ENCODE results near the gene ARHGEF7.

ARHGEF7 gene

DNA sequence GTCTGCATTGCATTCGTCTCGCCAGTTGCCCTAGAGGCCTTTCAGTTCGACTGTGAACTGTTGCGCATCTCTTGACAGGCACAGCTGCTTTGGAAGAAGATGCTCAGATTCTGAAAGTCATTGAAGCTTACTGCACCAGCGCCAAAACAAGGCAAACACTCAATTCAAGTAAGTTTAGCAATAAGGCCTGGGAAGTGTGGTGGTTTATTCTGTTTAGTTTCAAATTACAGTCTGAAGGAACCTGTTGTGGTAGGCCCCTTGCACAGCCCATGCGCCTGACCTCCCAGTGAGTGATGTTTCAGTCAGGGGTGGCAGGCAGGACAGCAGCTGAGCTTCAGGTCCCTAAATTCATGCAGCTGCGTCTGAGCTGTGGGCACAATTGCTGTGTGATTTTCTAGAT lies 173.2 kb downstream of the ARHGEF7 start:
- no peak overlapping the region for H3K27ac ChIP-seq
- TF ChIP-seq ZFX (IDR thresholded peaks at IDR 0.05; ENCODE audit: borderline replicate concordance) (no peak), CTCF (IDR thresholded peaks at IDR 0.05) (no peak)

GRCh38 chr13:111289251-111289650 lies 174.1 kb downstream of the ARHGEF7 start:
- H3K27ac ChIP-seq = no peak overlapping the region
- no peak for TF ChIP-seq ZFX (IDR thresholded peaks at IDR 0.05; ENCODE audit: borderline replicate concordance)
- no peak for TF ChIP-seq CTCF (IDR thresholded peaks at IDR 0.05)

DNA sequence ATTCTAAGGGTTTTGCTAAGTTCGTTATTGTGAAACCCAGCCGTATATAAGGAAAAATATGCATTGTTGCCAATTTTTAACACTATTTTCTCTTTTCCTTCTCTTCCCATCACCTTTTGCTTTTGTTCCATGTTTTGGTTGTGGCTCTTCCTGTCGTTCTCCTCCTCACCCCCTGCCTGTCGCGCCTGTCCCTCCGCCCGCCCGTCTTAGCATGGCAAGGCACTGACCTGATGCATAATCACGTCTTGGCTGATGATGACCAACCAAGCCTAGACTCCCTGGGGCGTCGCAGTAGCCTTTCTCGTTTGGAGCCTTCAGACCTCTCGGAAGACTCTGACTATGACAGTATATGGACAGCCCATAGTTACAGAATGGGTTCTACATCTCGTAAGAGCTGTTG lies 176.8 kb downstream of the ARHGEF7 start:
- TF ChIP-seq CTCF (IDR thresholded peaks at IDR 0.05) (no peak), ZFX (IDR thresholded peaks at IDR 0.05; ENCODE audit: borderline replicate concordance) (no peak)
- no peak overlapping the region for H3K27ac ChIP-seq

- H3K27ac ChIP-seq = no peak overlapping the region
- no peak for TF ChIP-seq CTCF (IDR thresholded peaks at IDR 0.05)
- TF ChIP-seq ZFX (IDR thresholded peaks at IDR 0.05; ENCODE audit: borderline replicate concordance) = no peak
These were observed 177.8 kb downstream of the ARHGEF7 start for GRCh38 chr13:111292710-111293485.

DNA sequence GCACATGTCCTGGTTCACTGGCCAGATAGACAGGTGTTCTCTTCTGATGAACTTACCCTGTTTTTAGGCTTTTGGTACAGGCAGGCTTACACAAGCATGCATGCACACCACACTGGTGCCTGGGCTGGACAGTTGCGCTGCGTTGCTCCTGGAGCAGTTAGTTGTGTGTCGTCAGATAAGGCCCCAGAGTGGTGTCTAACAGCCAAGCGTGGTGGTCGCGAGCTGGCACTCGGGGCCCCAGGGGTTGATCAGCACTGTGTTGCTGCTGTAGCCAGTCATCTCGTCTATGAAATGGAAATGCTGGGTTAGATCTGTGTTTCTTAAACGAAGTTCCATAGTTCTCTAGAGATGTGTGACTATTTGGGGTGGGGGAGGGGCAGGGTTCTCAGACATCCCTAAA lies 180.8 kb downstream of the ARHGEF7 start:
- H3K27ac ChIP-seq = no peak overlapping the region

GRCh38 chr13:111296417-111296816 lies 181.3 kb downstream of the ARHGEF7 start:
- TF ChIP-seq ZFX (IDR thresholded peaks at IDR 0.05; ENCODE audit: borderline replicate concordance) = no peak
- no peak for TF ChIP-seq CTCF (IDR thresholded peaks at IDR 0.05)
- H3K27ac ChIP-seq = no peak overlapping the region

More for the DNA sequence above, 180.8 kb downstream of the ARHGEF7 start:
- TF ChIP-seq ZFX (IDR thresholded peaks at IDR 0.05; ENCODE audit: borderline replicate concordance) (no peak), CTCF (IDR thresholded peaks at IDR 0.05) (no peak)

DNA sequence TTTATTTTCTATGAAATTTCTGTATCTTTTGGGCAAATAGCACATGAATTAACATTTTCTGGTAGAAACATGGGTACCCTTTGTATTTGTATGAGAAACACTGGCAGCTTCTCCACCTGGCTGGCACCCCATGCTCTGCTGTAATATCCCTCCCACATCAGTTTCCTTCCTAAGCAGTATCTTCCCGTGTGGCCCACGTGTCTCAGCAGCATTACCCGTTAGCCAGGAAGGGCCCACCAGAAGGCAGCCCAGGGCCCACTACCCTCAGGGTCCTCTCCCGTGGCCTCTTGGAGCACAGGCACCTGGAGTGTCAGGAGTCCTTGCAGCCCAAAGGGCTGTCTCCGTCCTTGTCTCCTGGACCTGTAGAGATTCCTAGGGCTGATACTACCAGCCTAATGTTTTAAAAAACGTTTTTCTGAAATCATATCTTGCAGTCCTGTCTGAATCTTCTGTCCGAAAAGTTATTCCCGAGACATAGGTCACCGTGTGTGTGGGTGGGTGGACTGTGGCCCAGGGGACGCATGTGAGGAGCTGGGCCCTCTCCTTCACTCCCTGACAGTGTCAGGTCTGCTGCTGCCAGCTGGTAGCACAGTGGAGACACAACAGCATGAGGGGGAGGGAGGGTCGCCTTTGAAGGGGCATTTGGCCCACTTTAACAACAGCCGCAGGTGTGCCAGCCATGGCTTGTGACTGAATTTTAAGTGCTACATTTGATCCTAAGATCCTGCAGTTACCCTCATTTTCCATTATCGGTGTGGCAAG lies 183.3 kb downstream of the ARHGEF7 start:
- TF ChIP-seq ZFX (IDR thresholded peaks at IDR 0.05; ENCODE audit: borderline replicate concordance) (no peak), CTCF (IDR thresholded peaks at IDR 0.05) (no peak)
- H3K27ac ChIP-seq = no peak overlapping the region
